Amniotic stem cell (primary cell): ENCODE results near the gene RPL36A.

Experiments used
- DNase-seq: peaks from one replicate; lab custom pipeline; 2025; lab: John Stamatoyannopoulos, UW

Gene RPL36A

DNA sequence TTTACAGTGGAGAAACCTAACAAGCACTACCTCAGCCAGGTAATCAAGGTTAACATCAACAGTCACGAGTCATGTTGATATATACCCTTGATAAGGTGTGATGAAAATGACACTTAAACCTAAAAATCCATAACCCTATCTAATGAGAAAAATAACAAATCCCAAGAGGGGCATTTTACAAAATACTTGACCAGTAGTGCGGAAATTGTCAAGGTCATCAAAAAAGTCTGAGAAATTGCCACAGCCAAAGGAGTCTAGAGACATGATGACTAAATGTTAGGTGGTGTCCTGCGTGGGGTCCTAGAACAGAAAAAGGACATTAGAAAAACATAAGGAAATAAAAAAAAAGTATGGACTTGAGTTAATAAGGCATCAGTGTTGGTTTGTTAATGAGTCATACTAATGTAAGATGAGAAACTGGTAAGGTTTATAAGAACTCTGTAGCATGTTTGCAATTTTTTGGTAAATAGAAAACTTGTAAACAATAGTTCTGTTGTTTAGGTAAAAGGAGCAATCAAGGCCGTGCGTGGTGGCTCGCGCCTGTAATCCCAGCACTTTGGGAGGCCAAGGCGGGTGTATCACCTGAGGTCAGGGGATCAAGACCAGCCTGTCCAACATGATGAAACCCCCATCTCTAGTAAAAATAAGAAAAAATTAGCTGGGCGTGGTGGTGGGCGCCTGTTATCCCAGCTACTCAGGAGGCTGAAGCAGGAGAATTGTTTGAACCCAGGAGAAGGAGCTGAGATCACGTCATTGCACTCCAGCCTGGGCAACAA, 2.9 kb downstream of the RPL36A start:
- DNase-seq, result no peak

DNA sequence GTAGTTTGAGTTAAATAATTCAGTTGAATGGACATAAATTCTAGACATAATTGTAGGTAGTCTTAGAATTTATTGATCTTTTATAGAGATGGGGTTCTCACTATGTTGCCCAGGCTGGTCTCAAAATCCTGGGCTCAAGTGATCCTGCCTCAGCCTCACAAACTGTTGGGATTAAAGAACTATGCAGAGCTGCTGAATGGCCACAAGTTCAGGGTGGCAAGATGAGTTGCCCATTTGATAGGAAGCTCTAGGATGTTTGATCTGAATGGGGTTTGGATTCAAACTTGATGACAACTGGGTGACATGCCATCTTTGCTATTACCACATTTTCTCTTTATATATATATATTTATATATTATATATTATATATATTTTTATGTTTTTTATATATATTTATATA, 3.6 kb downstream of the RPL36A start:
- DNase-seq, result no peak

DNA sequence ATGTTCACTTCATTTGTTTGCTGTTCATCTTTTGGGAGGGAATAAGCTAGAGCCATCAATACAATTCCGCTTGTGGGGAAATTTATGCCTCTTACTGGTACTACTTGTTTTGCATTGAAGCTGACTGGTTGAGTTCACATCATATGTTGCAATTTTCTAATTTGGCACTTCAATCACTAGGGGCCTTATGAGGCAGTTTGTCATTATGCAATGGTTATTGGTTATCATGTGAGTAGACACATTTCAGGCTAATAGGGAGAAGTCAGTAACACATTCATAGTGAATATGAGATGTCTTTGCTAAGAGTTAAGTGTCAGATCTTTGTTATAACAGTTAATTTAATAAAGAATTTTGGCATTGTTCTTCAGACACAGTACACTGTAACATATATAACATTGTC, 5.0 kb downstream of the RPL36A start:
- no peak for DNase-seq

DNA sequence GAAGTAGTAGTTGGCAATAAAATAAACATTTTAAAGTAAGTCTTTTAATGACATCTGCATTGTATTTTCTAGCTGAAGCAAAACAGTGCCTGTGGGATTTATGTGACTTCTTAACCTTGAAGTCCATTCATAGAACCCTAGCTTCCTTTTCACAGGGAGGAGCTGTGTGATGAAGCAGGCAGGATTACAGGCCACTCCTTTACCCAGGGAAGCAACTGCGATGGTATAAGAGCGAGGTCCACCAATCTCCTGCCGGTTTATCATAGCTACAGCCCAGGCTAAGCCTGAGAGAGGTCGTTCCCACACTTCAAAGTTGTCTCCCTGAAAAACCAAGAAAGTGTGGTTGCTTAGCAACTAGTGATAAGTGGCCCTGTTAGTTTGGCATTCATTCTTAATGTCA, 7.0 kb downstream of the RPL36A start:
- no peak for DNase-seq

- no peak for DNase-seq
Observed at GRCh38 chrX:101398694-101399093, 7.9 kb downstream of the RPL36A start.

- DNase-seq, result no peak
Observed at GRCh38 chrX:101399825-101400224, 9.0 kb downstream of the RPL36A start.

- no peak for DNase-seq
Observed at GRCh38 chrX:101407167-101407747, 16.4 kb downstream of the RPL36A start.

DNA sequence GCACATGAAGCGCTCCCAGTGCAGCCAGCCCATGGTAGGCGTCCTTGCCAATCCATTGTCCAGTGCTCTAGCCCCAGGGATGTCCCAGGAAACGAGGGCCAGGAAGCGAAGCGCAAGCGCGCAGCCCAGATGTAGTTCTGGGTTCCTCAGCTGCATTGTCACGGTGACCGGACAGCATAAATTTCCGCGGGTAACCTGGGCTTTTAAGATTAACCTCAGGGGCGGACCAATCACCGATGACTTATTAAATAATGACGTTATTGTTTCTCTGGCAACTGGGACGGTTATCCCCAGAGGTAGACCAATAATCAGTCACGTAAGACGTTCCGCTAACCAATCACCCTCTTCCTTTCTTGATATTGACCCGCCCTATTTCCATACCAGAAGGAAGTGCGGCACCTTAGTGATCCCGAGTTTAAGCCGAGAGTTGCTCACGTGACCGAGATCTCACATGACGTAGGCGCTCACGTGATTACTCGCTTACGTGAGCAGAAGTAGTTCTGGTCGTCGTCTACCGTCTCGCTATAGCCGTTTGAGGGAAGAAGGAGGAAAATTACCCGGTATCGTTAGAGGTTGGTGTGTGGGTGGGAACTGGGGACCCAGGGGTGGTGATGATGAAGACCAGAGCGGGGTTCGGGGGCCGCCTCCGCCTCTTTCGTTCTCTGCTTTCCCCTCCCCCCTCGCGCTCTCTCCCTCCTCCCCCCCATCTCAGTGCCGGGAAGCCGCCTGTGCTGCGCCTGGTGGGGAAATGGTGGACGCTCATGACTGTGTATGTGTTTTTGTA, 17.1 kb downstream of the RPL36A start, which contains the start of the genes GLA and HNRNPH2:
Gene GLA, minus strand, starts transcription at position 178 of the 784 bp plus-strand sequence. Its CDS starts 22 bp downstream, at position 156.
Gene HNRNPH2, plus strand, starts transcription at position 475 of the 784 bp plus-strand sequence. CDS start 3,767 bp downstream, outside the sequence.
- DNase-seq, result peak; percentile 82

DNA sequence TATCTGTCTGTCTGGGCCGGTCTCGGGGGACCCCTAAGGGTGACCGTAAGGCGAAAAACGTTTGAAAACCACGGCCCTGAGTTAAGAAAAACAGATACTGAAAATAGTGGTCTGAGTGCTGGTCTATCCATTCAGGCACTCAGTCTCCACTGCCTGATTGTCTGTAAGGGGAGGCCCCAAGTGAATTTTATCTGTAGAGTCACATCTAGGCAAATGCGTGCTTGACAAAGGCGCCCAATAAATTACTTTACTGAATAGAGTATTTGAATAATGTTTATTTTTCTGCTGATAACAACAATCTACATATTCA, 17.7 kb downstream of the RPL36A start:
- DNase-seq, result no peak

- no peak for DNase-seq
Observed at GRCh38 chrX:101409043-101409442, 18.2 kb downstream of the RPL36A start.

DNA sequence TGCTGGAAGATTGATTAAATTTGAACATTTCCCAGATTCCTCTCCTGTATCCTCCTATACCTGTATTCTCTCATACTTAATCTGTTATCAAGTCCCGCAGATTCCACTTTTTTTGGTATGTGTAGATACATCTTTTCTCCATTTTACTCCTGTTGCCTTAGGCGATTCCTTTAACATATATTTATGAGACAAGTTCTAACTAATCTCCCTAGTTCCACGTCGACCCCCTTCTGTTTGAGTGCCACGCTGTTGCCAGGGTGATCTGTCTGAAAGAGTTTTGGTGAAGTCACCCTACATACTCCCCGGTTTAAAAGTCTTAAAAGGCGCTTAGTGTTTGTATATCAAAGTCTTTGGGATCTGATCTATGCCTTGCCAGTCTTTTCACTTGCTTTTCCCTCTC, 19.6 kb downstream of the RPL36A start:
- no peak for DNase-seq

DNA sequence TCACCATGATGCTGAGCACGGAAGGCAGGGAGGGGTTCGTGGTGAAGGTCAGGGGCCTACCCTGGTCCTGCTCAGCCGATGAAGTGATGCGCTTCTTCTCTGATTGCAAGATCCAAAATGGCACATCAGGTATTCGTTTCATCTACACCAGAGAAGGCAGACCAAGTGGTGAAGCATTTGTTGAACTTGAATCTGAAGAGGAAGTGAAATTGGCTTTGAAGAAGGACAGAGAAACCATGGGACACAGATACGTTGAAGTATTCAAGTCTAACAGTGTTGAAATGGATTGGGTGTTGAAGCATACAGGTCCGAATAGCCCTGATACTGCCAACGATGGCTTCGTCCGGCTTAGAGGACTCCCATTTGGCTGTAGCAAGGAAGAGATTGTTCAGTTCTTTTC, 21.2 kb downstream of the RPL36A start:
- DNase-seq, result no peak

- peak; percentile 6 for DNase-seq
Observed at GRCh38 chrX:101415180-101416145, 24.7 kb downstream of the RPL36A start.

GRCh38 chrX:101416691-101417090, 25.9 kb downstream of the RPL36A start:
- no peak for DNase-seq

DNA sequence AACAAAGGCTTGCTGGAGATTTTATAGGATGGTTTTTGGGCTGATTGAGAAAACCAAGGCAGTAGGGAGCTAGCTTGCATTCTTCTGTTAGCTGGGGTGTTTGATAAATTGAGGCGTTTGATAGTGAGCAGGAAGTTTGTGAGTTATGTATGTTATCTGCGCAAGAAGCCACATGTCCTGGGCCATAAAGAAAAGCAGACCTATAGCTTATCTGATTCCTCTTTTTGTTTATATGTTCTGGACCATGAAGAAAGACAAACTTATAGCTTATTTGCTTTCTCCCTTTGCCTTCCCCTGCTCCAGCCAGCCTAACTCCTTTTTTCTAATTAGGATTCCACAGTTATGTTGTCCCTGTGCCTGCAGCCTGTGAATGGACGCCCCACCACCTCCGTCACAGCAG, 26.4 kb downstream of the RPL36A start:
- DNase-seq, result no peak

GRCh38 chrX:101417981-101418841, 27.4 kb downstream of the RPL36A start:
- peak; percentile 1 for DNase-seq

DNA sequence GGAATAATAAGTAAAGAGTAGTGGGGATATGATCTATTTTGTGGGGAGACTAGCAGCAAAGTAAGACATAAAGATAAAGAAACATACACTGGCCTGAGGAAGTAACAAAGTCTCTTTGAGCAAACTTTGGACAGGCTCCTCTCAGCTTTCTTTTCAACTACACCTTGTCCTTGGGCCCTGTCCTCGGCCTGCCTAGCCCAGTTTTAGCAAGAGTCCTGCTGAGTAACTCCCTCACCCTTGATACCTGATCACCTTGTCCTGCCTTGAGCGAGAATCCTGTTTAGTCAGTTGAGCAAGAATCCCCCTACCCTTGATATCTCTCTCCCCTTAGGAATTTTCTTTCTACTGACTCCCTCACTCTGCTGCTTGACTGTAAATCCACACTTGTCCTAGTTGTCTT, 28.7 kb downstream of the RPL36A start:
- no peak for DNase-seq

GRCh38 chrX:101427954-101428353, 37.1 kb downstream of the RPL36A start:
- DNase-seq, result no peak

DNA sequence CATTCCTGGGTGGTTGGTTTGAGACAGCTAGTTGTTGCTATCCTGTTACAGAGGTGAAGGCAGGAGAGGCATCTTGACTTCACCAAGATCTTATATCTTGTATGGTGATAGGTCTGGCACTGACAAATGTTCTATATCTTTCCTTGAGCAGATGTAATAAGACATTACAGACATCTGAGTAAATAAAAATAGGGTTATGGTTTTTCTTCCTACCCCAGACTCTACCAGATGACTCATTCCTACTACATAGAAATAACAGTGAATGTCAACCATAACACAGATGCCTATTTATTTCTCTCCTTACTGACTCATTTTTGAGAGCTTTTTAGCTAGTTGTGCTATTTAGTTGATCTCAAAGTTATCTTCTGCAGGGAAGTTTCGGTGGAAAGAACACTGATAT, 39.1 kb downstream of the RPL36A start:
- peak; percentile 0 for DNase-seq

- DNase-seq, result no peak
Observed at GRCh38 chrX:101430457-101431078, 39.8 kb downstream of the RPL36A start.
